Measurements from ENCODE around the gene GAPDHS.

The GAPDHS gene

GRCh38 chr19:35539850-35540249 is 6.6 kb downstream of the GAPDHS start:
- DNase-seq (ENCODE audit: low spot score): no peak

DNA sequence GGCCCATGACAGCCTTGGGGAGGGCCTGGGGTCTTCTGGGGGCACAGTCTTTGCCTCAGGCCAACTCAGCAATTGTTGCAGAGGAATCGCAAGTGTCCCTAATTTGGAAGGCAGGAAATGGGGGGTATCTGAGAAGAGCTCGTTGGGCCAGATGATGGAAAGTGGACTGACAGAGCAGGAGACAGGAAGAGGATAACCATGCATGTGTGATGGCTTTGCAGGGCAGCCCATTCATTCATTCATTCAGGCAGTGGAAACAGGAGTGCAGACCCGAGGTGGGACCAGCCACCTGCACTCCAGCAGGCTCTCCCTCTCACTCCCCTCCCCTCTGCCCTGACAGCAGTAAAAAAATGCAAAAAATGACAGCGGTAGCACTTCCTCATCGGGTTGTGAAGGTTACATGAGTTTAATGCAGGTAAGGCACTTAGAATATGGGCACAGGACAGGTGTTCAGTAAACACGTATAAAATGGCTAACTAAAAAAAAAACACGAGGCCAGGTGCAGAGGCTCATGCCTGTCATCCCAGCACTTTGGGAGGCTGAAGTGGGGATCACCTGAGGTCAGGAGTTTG is 7.2 kb downstream of the GAPDHS start:
- DNase-seq (ENCODE audit: low spot score): no peak

GRCh38 chr19:35542209-35542608 is 9.0 kb downstream of the GAPDHS start:
- no peak for DNase-seq (ENCODE audit: low spot score)

DNA sequence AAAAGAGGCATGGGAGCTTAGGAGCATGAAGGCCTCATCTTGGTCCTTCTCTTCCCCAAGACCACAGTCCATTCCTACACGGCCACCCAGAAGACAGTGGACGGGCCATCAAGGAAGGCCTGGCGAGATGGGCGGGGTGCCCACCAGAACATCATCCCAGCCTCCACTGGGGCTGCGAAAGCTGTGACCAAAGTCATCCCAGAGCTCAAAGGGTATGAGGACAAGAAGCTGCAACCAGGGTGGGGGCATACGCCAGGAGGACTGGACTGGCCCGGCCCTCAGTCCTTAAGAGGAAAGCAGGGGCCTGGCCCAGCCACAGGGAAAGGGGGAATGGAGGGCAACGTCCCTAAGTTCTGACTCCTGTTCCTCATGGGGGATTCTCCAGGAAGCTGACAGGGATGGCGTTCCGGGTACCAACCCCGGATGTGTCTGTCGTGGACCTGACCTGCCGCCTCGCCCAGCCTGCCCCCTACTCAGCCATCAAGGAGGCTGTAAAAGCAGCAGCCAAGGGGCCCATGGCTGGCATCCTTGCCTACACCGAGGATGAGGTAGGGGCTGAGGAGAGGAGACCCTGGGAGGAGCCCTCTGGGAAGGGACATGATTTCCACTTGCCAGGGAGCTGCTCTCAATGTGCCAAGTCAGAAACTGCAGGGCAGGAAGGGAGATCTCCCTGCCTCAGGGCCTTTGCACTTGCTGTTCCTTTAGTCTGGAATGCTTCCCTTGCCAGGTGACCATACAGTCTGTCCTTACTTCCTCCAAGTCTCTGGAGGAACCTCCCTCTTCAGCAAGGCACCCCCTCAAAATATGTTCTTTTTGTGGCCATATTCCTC is 10.2 kb downstream of the GAPDHS start:
- DNase-seq (ENCODE audit: low spot score): no peak

DNA sequence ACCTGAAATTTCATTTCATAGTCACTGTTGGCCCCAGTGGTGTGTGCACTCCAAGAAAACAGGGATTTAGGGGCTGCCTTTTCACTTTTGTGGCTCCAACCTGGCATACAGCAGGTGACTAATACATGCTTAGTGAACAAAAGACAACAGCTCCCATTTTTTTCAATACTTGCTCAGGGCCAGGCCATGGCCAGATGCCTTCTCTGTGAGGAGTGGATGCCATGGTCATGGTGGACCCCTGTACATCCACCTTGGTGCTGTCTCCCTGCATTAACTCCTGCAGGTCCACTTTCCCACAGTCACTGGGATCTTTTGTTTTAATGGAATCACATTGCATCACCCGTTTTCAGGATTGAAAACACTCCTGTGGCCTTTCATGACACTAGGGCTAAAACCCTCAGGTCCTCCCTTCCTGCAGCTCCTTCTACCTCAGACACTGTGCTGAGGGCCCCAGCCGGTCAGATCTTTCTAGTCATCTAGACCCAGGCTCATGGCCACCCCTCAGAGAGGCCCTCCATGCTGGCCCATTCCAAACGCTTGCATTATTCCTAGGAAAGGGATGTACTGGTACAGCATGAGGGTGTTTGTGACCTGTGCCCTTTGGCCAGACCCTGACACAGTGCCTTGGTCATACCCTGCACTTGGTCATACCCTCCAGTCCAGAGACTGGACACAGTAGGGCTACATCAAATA is 11.0 kb downstream of the GAPDHS start:
- DNase-seq (ENCODE audit: low spot score): no peak

GRCh38 chr19:35545001-35545854 is 12.0 kb downstream of the GAPDHS start, which contains the start of gene TMEM147:
Gene TMEM147 (plus strand): TSS chr19:35545626. CDS start chr19:35545740, 114 bp downstream.
- peak; percentile 79 for DNase-seq (ENCODE audit: low spot score)

DNA sequence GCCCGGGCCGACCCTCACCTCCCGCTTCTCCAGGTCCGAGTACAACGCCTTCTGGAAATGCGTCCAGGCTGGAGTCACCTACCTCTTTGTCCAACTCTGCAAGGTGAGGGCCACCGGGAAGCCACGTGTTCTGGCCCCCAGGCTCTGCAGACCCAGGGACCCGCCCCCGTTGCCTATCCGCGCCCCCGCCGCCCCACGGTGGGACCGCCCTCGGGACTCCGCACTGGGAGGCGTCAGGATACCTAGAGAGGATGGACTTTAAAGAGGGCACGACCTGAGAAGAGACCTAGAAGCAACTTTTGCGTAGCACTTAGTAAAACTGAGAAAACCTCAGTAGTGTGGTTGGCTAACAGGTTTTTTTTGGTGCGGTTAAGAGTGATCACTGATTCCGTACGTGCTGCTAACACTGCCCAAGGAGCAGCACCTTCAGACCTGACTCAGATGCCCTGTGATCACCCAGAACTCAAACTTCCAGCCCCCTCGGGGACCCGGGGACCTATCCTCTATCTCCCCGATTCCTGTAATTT is 12.7 kb downstream of the GAPDHS start:
- DNase-seq (ENCODE audit: low spot score): no peak

DNA sequence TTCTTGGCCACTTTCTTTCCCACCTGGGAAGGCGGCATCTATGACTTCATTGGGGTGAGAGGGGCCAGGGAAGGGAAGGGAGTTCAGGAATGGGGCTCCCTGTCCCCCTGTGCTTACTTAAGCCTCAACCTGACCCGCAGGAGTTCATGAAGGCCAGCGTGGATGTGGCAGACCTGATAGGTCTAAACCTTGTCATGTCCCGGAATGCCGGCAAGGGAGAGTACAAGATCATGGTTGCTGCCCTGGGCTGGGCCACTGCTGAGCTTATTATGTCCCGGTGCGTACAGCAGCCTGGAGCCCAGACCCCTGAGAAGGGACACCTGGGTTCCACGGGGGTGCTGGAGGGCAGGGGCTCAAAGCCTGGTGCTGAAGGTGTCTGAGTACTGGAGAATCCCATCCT is 13.3 kb downstream of the GAPDHS start:
- no peak for DNase-seq (ENCODE audit: low spot score)

DNA sequence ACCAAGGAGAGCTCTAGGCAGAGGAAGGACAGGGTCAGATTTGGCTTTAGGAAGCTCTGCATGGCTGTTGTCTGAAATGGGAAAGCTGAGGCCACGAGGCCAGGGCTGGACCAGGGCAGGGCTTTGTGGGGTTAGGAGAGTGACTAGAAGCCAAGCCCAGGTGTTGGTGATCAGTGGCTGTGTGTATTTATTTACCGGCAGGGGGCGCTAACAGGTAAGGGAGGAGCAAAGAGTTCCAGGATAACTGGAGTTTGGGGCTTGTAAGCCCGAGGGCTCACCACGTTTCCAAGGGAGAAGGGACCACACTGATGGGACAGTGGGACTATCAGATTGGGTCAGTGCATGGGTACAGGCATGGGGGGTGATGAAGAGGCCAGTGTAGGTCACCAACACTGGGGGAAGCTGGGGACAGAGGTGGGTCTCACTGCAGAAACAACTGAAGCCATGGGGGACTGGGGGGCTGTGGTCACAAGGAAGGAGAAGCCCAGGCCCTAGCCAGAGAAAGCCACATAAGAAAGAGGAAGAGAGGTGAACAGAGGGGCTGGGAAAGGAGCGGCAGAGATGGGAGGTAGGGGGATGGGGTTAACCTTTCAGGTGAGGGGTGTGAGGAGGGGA is 16.0 kb downstream of the GAPDHS start:
- DNase-seq (ENCODE audit: low spot score): peak; percentile 75

GRCh38 chr19:35549879-35550523 is 16.7 kb downstream of the GAPDHS start:
- no peak for DNase-seq (ENCODE audit: low spot score)

DNA sequence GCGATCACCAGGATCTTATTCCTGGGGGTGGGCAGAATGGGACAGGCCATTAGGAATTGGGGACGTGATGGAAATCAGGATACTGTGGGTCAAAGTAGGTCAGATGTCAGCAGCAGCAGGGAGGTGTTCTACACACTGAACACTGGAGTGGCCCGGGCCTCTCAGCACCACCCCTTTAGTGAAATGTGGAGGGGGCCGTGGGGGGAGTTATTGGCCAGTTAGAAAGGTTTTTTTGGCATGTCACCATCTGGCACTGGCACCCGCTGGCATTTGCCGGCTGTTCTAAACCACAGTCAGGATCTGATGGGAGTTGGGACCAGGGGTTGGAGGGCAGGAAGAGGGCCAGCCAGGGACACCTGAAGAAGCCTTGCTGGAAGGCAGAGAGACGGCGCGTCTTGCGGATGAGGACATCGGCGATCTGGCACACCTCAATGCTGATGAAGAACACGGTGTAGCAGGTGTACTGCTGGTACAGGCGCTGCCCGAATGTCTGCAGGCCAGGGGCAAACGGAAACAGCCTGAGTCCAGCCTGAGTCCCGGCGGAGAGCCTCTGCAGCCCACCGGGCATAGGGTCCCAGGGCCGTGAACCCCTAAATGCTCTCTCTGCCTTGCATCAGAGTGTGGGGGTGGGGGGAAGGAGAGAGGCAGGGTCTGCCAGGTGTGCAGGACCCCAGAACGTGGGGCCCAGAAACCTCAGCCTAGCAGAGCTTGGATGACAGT is 18.0 kb downstream of the GAPDHS start:
- no peak for DNase-seq (ENCODE audit: low spot score)

- no peak for DNase-seq (ENCODE audit: low spot score)
Observed at GRCh38 chr19:35552534-35553384, 19.5 kb downstream of the GAPDHS start.

GRCh38 chr19:35553385-35554000 is 20.2 kb downstream of the GAPDHS start:
- DNase-seq (ENCODE audit: low spot score): no peak

- no peak for DNase-seq (ENCODE audit: low spot score)
Observed at GRCh38 chr19:35554076-35554475, 20.8 kb downstream of the GAPDHS start.

DNA sequence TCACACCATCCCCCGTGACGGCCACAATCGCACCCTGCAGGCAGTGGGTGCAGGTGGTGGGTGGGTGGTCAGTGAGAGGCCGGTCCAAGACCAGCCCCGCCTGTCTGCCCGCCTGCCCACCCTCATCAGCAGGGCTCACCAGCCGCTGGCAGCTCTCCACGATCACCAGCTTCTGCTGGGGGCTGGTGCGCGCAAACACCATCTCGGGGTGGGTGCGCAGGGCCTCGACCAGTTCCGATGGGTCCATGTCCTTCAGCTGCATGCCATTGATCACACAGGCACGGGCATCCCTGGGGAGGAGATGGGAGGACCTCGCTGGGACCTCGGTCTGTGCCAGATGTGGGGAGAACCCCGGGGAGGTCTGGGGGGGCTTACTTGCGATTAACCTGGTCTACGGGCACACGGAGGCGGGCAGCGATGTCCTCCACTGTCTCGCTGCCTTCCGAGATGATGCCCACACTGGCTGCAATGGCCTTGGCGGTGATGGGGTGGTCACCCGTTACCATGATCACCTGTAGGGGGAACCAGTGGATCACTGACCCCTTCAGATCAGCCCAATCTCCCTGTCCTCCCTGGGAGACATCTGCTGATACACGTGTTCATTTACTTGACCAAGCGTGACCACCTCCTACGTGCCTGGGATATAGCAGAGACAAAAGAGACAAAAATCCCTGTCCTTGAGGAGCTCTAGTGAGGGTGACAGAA is 22.2 kb downstream of the GAPDHS start:
- DNase-seq (ENCODE audit: low spot score): no peak

DNA sequence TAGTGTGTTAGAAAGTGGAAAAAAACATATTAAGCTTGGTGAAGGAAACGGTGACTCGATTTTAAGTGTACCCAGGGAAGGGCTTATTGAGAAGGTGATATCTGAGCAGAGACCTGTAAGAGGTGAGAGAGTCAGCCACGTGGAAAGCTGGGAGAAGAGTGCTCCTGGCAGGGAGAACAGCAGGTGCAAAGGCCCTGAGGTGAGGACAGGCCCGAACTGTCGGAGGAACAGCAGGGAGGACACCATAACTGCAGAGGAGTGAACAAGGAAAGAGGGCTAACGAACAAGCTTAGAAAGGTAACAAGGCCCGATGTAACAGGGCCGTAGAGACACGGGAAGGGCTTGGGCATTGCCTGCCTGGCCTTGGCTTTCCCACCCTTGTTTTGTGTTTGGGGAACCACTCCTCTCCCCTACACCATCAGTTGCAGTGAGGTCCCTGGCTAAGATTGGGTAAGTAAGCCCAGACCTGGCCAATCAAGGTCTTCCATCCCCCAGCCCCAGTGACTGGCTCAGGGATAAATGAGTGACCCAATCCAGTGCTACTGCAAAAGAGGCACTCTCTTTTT is 22.9 kb downstream of the GAPDHS start:
- no peak for DNase-seq (ENCODE audit: low spot score)

DNA sequence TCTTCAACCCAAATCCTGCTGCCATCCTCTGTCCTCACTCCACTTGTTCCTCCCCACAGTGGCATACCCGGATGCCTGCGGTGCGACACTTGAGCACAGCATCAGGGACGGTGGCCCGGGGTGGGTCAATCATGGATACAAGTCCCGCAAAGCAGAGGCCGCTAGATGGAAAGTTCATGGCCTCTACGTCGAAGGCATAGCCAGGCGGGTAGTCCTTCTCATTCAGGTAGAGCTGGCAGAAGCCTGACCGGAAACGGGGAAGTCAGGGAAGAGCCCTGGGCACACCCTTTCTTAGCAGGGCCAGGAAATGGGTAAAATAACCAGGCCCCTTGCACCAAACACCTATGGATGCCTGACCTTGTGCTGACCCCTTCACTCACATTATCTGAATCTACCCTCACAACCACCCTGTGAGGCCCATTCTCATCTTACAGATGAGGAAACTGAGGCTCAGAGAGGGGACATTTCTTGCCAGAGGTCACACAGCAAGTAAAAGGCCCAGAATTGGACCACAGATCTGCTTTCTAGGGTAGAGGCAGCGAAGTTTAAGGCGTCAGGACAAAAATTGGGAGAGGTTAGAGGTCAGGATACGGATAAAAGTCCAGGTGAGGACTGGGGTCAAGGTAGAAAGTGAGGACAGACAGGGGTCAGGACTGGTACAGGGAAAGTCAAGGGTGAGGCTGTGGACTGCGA is 23.7 kb downstream of the GAPDHS start:
- no peak for DNase-seq (ENCODE audit: low spot score)
